GM18505 (cell line): ENCODE measurements around the gene WDR13.
"Not testable (repeated sequence)": the region's sequence is repeated elsewhere in the genome, so short reads cannot be mapped to it uniquely, and the experiment has no call there.

Experiments
- ATAC-seq: cut with Tn5 transposase; IDR thresholded peaks from one replicate; pipeline ENCODE4 v1.9.1; 2021; ENCODE audit not compliant: unreplicated experiment
- POLR2A ChIP-seq: IDR thresholded peaks from 4 replicates; pipeline ENCODE4 v1.6.1; 2011; ENCODE audit warnings: borderline replicate concordance; ENCODE audit not compliant: insufficient read depth, insufficient read length; ENCODE audit errors: extremely low read depth

WDR13 gene

GRCh38 chrX:48604701-48605100, 7.4 kb downstream of the WDR13 start:
- no peak for ATAC-seq

GRCh38 chrX:48606091-48606490, 8.8 kb downstream of the WDR13 start:
- TF ChIP-seq POLR2A: no peak
- no peak for ATAC-seq

More at GRCh38 chrX:48604701-48605100, 7.4 kb downstream of the WDR13 start:
- TF ChIP-seq POLR2A: no peak

DNA sequence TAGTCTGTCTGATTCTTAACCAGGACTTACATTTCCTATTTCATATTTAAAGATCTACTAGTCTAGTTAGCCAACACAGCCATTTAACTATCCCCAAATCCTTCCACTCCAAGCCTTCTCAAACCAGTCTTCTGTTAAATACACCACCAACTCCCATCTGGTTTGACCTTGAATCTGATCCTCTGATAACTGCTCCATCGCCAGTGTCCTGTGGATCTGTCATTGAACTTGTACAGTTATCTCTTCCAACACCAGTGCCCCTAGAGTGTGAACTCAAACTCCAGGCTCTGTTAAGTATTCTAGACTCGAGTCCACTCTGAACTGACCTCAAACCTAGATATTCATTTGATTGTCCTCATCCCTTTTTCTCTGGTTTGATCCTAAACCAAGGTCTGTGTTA, 14.4 kb downstream of the WDR13 start:
- no peak for TF ChIP-seq POLR2A
- ATAC-seq: no peak

GRCh38 chrX:48613502-48614160, 16.3 kb downstream of the WDR13 start:
- no peak for ATAC-seq
- no peak for TF ChIP-seq POLR2A

- ATAC-seq: no peak
Measured at GRCh38 chrX:48616576-48616975, 19.3 kb downstream of the WDR13 start.

DNA sequence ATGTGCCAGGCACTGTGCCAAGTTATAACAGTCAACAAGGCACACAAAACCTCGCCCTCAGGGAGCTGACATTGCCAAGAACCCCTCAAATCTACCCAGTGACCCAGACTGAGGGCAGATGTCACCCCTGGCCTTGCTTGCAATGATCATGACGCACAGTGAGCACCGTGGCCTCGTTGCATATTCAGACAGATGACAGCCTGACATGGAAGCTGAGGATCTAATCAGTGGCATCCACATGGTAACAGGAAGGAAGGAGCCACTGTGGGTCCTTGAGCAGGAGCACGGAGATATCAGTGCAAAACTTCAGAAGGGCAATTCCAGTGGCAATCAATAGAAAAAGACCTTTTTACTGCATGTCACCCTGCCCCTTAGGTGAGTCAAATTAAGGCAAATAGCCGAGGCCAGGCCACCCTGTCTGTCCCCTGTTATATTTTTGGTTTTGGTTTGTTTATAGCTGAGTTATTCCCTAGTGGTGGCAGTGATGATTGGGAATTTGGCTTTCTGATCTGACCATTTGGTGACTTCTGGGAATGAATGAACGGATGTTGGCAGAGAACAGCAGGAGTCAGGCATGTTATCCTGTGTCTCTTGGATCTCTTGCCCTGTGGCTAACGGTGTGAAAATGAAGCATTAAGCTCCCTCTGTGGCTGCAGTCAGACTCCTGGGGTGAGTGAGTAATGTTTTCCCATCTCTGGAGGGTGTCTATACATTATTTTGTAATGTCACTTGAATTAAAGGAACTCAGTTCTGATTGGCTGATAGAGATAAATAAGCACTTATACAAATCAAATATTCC, 20.4 kb downstream of the WDR13 start:
- ATAC-seq: no peak

More at GRCh38 chrX:48616576-48616975, 19.3 kb downstream of the WDR13 start:
- no peak for TF ChIP-seq POLR2A

DNA sequence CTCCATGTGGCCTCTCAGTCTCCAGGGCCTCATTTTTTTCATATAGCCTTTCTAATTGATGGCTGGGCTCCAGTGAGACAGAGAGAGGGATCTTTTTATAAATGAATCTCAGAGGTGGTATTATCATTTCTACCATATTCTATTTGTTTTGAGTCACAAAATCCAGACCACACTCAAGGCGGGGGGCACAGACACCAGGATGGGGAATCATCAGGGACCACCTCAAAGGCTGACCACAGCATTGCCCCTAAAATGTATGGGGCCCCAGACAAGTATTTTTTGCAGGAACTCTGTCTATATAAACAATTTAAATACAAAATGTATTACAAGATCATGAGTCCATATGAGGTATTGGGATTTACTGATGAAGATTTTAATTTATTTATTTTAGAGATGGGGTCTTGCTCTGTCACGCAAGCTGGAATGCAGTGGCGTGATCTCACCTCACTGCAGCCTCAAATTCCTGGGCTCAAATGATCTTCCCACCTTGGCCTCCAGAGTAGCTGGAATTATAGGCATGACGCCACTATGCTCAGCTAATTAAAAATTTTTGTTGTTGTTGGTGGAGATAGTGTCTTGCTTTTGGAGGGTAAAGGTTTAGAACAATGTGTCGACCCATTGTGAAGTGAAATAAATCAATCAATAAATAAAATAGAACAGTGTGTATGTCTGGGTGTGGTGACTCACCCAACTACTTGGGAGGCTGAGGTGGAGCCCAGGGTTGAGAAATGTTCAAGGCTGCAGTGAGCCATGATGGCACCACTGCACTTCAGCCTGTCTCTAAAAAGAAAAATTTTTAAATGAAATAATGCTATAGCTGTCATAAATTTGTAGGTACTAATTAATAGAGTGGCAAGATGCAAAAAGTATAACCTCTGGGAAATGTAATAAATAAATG, 29.4 kb downstream of the WDR13 start:
- ATAC-seq: no peak
- TF ChIP-seq POLR2A: no peak

More for the DNA sequence above, 20.4 kb downstream of the WDR13 start:
- TF ChIP-seq POLR2A: no peak

GRCh38 chrX:48631376-48632090, 34.2 kb downstream of the WDR13 start:
- no peak for TF ChIP-seq POLR2A
- ATAC-seq: peak; percentile 86

DNA sequence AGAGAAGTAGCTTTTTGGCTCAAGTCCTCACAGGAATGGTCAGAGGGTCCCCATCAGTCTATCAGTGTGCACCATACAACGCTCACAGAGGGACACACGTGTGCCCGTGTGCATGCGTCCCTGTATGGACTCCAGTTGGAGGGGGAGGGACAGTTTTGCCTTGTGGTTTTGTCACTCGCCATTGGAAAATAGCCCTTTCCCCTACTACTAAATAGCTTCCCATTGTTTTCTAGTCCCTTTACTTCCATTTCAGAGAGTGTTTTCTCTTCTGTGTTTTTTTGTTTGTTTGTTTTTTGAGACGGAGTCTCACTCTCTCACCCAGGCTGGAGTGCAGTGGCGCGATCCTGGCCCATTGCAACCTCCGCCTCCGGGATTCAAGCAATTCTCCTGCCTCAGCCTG, 34.9 kb downstream of the WDR13 start:
- no peak for ATAC-seq
- no peak for TF ChIP-seq POLR2A

DNA sequence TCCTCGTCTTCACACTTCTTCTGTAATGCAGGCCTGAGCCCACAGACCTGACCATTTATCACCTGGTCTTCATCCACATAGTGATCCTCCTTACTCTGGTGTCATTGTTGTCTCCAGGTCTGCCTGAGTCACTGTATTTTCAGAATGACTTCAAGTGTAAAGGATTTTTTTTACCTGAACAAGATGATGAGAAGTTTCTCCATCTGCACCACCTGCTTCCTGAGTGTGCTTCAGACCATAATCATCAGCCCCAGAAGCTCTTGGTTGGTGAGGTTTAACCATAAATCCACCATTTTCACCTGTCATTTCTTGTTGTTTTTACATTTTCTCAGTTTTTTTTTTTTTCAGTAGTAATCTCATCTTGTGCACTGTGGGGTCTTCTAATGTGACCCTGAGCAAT, 39.0 kb downstream of the WDR13 start:
- no peak for ATAC-seq
- TF ChIP-seq POLR2A: no peak

DNA sequence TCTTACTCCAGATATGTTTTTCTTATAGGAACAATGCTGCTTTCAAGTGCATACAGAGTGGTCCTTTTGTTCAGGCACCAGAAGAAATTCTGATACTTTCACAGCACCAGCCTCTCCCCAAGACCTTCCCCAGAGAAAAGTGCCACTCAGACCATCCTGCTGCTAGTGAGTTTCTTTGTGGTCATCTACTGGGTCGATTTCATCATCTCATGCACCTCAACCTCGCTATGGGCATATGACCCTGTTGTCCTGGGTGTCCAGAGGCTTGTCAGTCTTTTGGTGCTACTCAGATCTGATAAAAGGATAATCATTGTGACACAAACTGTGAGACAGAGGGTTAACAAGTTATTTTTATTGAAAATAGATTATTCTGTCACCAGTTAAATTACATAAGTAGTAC, 39.5 kb downstream of the WDR13 start:
- TF ChIP-seq POLR2A: no peak
- no peak for ATAC-seq

GRCh38 chrX:48645669-48646068, 48.4 kb downstream of the WDR13 start:
- TF ChIP-seq POLR2A: no peak
- no peak for ATAC-seq

DNA sequence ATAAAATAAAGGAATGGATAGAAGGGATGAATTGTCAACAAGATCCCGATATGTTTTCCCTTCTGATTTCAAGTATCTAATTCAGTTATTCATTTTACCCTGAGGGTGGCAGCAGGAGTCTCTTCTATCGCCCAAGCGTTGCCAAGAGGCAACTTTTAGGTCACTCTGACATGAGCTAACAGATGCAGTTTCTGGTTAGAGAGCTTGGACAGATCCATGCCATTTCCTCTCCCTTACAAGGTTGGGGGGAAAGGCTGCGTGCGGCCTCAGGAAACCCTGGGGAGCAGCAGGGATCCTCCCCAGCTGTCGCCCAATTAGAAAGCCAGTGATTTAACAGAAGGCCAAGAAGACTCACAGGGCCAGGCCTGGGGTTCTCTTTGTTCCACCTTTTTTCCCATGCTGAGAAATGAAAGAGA, 51.1 kb downstream of the WDR13 start:
- TF ChIP-seq POLR2A: no peak
- no peak for ATAC-seq

GRCh38 chrX:48649102-48649501, 51.8 kb downstream of the WDR13 start:
- TF ChIP-seq POLR2A: no peak
- no peak for ATAC-seq

DNA sequence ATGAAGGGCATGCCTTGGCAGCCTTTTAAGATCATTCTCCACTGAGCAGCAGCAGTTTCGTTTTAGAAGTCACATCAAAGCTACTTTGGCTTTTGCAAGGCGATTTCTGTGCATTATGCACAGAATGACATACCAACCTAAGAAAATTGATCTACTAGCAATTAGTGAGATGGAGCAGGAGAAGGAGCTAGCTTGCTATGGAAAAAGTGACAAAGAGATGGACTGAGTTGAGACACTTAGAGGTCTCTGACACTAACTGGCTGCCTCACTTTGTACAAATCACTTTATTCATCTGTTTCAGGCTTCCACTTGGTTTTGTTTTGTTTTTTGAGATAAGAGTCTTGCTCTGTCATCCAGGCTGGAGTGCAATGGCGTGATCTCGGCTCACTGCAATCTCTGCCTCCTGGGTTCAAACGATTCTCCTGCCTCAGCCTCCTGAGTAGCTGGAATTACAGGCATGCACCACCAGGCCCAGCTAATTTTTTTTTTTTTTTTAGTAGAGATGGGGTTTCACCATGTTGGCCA, 54.8 kb downstream of the WDR13 start:
- not testable (repeated sequence) for ATAC-seq

DNA sequence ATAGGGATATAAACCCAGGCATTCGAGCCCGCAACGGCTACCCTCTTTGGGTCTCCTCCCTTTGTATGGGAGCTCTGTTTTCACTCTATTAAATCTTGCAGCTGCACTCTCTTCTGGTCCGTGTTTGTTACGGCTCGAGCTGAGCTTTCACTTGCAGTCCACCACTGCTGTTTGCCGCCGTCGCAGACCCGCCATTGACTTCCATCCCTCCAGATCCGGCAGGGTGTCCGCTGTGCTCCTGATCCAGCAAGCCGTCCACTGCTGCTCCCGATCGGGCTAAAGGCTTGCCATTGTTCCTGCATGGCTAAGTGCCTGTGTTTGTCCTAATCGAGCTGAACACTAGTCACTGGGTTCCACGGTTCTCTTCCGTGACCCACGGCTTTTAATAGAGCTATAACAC, 57.5 kb downstream of the WDR13 start:
- ATAC-seq: not testable (repeated sequence)
